GM12878 (cell line): ENCODE results near the gene CAMK2B.

Experiments
- CEBPB ChIP-seq, 2 experiments: fragments of 150-350 bp in 1 of 2; IDR thresholded peaks; 2 replicates each; pipeline ENCODE4 v1.6.1; 2012 to 2014; ENCODE audit warnings: low read depth in 2 of 2, low read length in 2 of 2, borderline replicate concordance in 1 of 2, inconsistent platforms in 1 of 2
- CTCF ChIP-seq, 3 experiments: IDR thresholded peaks in 2 of 3; conservative IDR thresholded peaks in 1 of 3; 2 replicates each; pipeline ENCODE4 v1.5.1; 2011; ENCODE audit warnings: low read depth in 3 of 3, low read length in 3 of 3, mild to moderate bottlenecking in 3 of 3, control low read depth in 2 of 3, moderate library complexity in 2 of 3, inconsistent platforms in 1 of 3, mixed read lengths in 1 of 3; ENCODE audit not compliant: control insufficient read depth in 2 of 3, insufficient read depth in 1 of 3; ENCODE audit errors: extremely low read depth in 1 of 3
- CUX1 ChIP-seq: IDR thresholded peaks from 2 replicates; pipeline ENCODE4 v1.6.1; 2012; ENCODE audit warnings: improper control_type of control experiment, low read depth, low read length; ENCODE audit not compliant: insufficient replicate concordance
- HDGF ChIP-seq: fragments of 450-650 bp; IDR thresholded peaks from 2 replicates; pipeline ENCODE4 v1.6.1; 2016; ENCODE audit warnings: antibody characterized with exemption
- MXI1 ChIP-seq: fragments of 150-350 bp; IDR thresholded peaks from 2 replicates; pipeline ENCODE4 v1.6.1; 2011; ENCODE audit warnings: low read depth, mild to moderate bottlenecking, inconsistent platforms, low read length, improper control_type of control experiment
- NKRF ChIP-seq: fragments of 450-650 bp; conservative IDR thresholded peaks from 2 replicates; pipeline ENCODE4 v1.6.1; 2017; ENCODE audit warnings: mild to moderate bottlenecking, moderate library complexity
- PKNOX1 ChIP-seq: fragments of 450-650 bp; IDR thresholded peaks from 2 replicates; pipeline ENCODE4 v1.6.1; 2016; ENCODE audit warnings: mild to moderate bottlenecking
- POLR2A ChIP-seq: IDR thresholded peaks from 2 replicates; pipeline ENCODE4 v1.6.1; 2011; ENCODE audit warnings: low read depth, mild to moderate bottlenecking, low read length
- REST ChIP-seq: IDR thresholded peaks from 2 replicates; pipeline ENCODE4 v1.6.1; 2012; ENCODE audit warnings: mild to moderate bottlenecking, low read depth, low read length
- RFX5 ChIP-seq: IDR thresholded peaks from 2 replicates; pipeline ENCODE4 v1.6.1; 2011; ENCODE audit warnings: low read depth, low read length, improper control_type of control experiment
- TCF12 ChIP-seq: IDR thresholded peaks from 2 replicates; pipeline ENCODE4 v1.6.1; 2011; ENCODE audit warnings: low read depth, mild to moderate bottlenecking, low read length

GRCh38 chr7:44172352-44172751, 153.0 kb downstream of the CAMK2B start:
- TF ChIP-seq NKRF (no peak), TCF12 (no peak), REST (no peak), CEBPB (IDR thresholded peaks at IDR 0.05; ENCODE audit: borderline replicate concordance in 1 of 2, low read depth in 2 of 2, low read length in 2 of 2) (no peak), MXI1 (no peak), CUX1 (no peak), POLR2A (no peak), CTCF (IDR thresholded peaks at IDR 0.05 in 2 of 3, conservative IDR thresholded peaks at IDR 0.05 in 1 of 3; ENCODE audit: control insufficient read depth in 2 of 3, extremely low read depth in 1 of 3, insufficient read depth in 1 of 3, low read depth in 3 of 3, low read length in 3 of 3) (no peak), RFX5 (no peak), HDGF (no peak), PKNOX1 (no peak)
